Body of pancreas (tissue), 4 donors: ENCODE measurements around the gene MOV10L1. TPM values are rescaled to one million over a fixed set of nuclear protein-coding genes. Genes with fewer than 3 reads are reported as not detected.

Source experiments
- ATAC-seq: fragments of 150-250 bp; one replicate; pipeline ENCODE4 v1.9.1; 2016
- DNase-seq, 4 donors: peaks; one replicate each; pipeline ENCODE4 v3.0.0-alpha.2; 2019
- H3K27ac ChIP-seq, 4 donors: fragments of 200-600 bp; sonication (generic); 1 replicate in 3 of 4; 2 replicates in 1 of 4; pipeline versions ENCODE4 v1.5.1 to v1.6.1; 2016 to 2019; ENCODE audit warnings: mild to moderate bottlenecking in 1 of 4, mixed read lengths in 1 of 4, moderate library complexity in 1 of 4
- H3K27me3 ChIP-seq, 2 donors: fragments of 200-600 bp; sonication (generic); one replicate each; pipeline ENCODE4 v1.6.0; 2016; ENCODE audit warnings: mild to moderate bottlenecking in 1 of 2
- H3K36me3 ChIP-seq, 2 donors: fragments of 200-600 bp; sonication (generic); replicated peaks in 1 of 2; 2 replicates each; pipeline ENCODE4 v1.5.1; 2016; ENCODE audit warnings: low read depth in 2 of 2; ENCODE audit not compliant: insufficient read depth in 1 of 2
- H3K4me1 ChIP-seq: fragments of 200-600 bp; sonication (generic); one replicate; pipeline ENCODE4 v1.6.0; 2016
- H3K4me3 ChIP-seq, 2 donors: fragments of 200-600 bp; sonication (generic); 1 replicate in 1 of 2; 2 replicates in 1 of 2; pipeline ENCODE4 v1.5.1; 2016 to 2019
- H3K9me3 ChIP-seq, 3 donors: fragments of 200-600 bp; sonication (generic); 1 replicate in 2 of 3; 2 replicates in 1 of 3; pipeline ENCODE4 v1.5.1; 2016
- POLR2A ChIP-seq, 3 donors: fragments of 450-650 bp; IDR thresholded peaks; one replicate each; pipeline ENCODE4 v1.6.1; 2016; ENCODE audit warnings: antibody characterized with exemption in 3 of 3, mild to moderate bottlenecking in 2 of 3
- WGBS, 2 donors: methylation state at CpG; one replicate each; pipeline ENCODE4 v1.1.5; 2017; 5-methylcytosine and 5-hydroxymethylcytosine counted together
- intact Hi-C: fragments of 100-400 bp; cut with DNase I; formaldehyde crosslinking; loops from one replicate; pipeline ENCODE4 v1.15.1; 2023
- total RNA-seq, 2 donors: library from RNA; depleted of rRNA; stranded (reverse); fragments of >200 nt; gene quantifications; one replicate each; pipeline ENCODE4 v1.1.0, GENCODE V29; 2016
- TF ChIP-seq, protein P1 (sequence below), 7 experiments: fragments of 450-650 bp in 4 of 7; fragments of 200-600 bp in 3 of 7; sonication (generic) in 3 of 7; IDR thresholded peaks; one replicate each; pipeline ENCODE4 v1.5.1; 2016 to 2019; ENCODE audit warnings: antibody characterized with exemption in 7 of 7

The MOV10L1 gene
- total RNA-seq, 2 donors from 2014 or later, result 0.52 TPM; not detected in 1

- Histone ChIP-seq H3K27ac (no peak overlapping the region), H3K4me3 (no peak overlapping the region), H3K4me1 (no peaks in the 10 kb centered on the region), H3K9me3 (no peaks in the 10 kb centered on the region), H3K27me3 (no peaks in the 10 kb centered on the region), H3K36me3 (no peaks in the 10 kb centered on the region)
- intact Hi-C loops, result no loop called here
- 56 to 64% methylated on average over 7 to 8 of the region's 8 CpGs for WGBS, 2 donors
- ATAC-seq (no peak), DNase-seq (no peak)
- TF ChIP-seq POLR2A (IDR thresholded peaks at IDR 0.05), result no peak
- TF ChIP-seq, protein P1, sequence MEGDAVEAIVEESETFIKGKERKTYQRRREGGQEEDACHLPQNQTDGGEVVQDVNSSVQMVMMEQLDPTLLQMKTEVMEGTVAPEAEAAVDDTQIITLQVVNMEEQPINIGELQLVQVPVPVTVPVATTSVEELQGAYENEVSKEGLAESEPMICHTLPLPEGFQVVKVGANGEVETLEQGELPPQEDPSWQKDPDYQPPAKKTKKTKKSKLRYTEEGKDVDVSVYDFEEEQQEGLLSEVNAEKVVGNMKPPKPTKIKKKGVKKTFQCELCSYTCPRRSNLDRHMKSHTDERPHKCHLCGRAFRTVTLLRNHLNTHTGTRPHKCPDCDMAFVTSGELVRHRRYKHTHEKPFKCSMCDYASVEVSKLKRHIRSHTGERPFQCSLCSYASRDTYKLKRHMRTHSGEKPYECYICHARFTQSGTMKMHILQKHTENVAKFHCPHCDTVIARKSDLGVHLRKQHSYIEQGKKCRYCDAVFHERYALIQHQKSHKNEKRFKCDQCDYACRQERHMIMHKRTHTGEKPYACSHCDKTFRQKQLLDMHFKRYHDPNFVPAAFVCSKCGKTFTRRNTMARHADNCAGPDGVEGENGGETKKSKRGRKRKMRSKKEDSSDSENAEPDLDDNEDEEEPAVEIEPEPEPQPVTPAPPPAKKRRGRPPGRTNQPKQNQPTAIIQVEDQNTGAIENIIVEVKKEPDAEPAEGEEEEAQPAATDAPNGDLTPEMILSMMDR (IDR thresholded peaks at IDR 0.05), result no peak
Measured at GRCh38 chr22:50067244-50067643, 22.6 kb upstream of the MOV10L1 start.

DNA sequence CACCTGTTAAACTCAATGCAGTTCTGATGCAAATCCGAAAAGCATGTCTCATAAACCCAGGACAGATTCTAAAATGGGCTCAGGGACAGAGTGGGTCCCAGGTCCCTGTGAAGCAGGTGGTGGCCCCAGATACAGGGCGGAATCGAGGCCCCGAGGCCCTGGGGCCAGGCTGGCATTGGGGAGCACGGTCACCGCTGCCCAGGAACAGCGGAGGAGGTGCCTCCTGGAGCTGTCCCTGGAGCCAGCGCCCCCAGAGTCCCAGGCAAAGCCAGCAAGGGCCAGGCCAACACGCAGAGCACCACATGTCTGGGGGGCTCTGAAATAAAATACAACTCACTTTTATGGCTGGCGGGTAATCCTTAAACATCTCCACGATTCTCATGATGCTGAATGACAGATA, 21.7 kb upstream of the MOV10L1 start:
- intact Hi-C loops, result no loop called here
- no peak for TF ChIP-seq POLR2A (IDR thresholded peaks at IDR 0.05)
- TF ChIP-seq, protein P1 (IDR thresholded peaks at IDR 0.05), result no peak
- WGBS, 2 donors, result 73 to 78% methylated on average over 6 to 9 of the region's 11 CpGs
- Histone ChIP-seq H3K27ac (no peak overlapping the region), H3K4me1 (no peaks in the 10 kb centered on the region), H3K27me3 (no peaks in the 10 kb centered on the region), H3K9me3 (no peaks in the 10 kb centered on the region), H3K4me3 (no peak overlapping the region), H3K36me3 (no peaks in the 10 kb centered on the region)
- no peak for ATAC-seq
- DNase-seq, result no peak

DNA sequence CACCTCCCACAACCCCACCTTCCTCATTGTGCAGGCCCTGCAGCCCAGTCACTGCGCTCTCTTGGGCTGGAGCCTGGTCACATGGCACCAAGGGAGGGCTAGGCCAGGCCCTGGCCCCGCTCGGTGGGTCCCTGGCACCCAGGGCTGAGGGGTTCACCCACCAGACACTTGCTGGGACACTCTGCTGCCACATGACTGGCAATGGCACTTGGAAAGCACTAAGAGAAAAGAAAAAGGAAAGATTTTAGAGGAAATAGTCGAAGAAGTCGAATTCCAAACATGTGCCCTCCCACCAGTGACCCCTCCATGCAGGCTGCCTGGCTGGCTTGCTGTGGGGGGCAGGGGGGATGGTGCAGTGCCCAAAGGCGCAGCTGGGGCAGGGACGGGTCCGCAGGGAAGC, 19.4 kb upstream of the MOV10L1 start:
- Histone ChIP-seq H3K4me3 (no peak overlapping the region), H3K9me3 (no peaks in the 10 kb centered on the region), H3K4me1 (peaks cover 5% of the 10 kb centered on the region), H3K36me3 (no peaks in the 10 kb centered on the region), H3K27me3 (no peaks in the 10 kb centered on the region), H3K27ac (no peak overlapping the region)
- no peak for ATAC-seq
- intact Hi-C loops, result no loop called here
- DNase-seq, result no peak
- 75 to 80% methylated on average over 8 of the region's 8 CpGs for WGBS, 2 donors
- TF ChIP-seq POLR2A (IDR thresholded peaks at IDR 0.05), result no peak
- TF ChIP-seq, protein P1 (IDR thresholded peaks at IDR 0.05), result no peak

- Histone ChIP-seq H3K27ac (no peak overlapping the region), H3K4me1 (peaks cover 5% of the 10 kb centered on the region), H3K4me3 (no peak overlapping the region), H3K27me3 (no peaks in the 10 kb centered on the region), H3K36me3 (no peaks in the 10 kb centered on the region), H3K9me3 (no peaks in the 10 kb centered on the region)
- DNase-seq (no peak), ATAC-seq (no peak)
- WGBS, 2 donors, result 86% methylated on average over 9 to 14 of the region's 14 CpGs
- intact Hi-C loops, result no loop called here
- no peak for TF ChIP-seq POLR2A (IDR thresholded peaks at IDR 0.05)
- TF ChIP-seq, protein P1 (IDR thresholded peaks at IDR 0.05), result no peak
Measured at GRCh38 chr22:50071432-50072166, 18.2 kb upstream of the MOV10L1 start.

DNA sequence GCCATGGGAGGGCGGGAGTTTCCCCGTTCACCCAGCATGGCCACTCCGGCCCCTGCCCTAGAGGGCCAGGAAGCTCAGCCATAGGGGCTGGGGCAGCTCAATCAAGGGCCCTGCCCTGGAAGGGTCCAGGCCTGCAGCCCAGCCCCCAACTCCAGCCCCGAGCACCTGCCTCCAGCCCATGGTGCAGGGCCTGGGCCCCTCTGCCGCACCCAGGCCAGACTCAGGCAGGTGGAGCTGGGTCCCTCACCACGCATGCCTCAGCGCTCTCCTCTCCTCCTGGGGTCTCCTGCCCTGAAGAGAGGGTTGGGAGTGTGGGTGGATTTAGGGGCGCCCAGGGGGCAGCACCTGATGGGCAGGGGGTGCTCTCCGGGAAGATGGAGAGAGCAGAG, 17.6 kb upstream of the MOV10L1 start:
- 75 to 89% methylated on average over 5 to 9 of the region's 9 CpGs for WGBS, 2 donors
- peaks cover 5% of the 10 kb centered on the region for H3K4me1 ChIP-seq
- no peak overlapping the region for H3K4me3 ChIP-seq
- no peak for DNase-seq
- H3K27me3 ChIP-seq, result no peaks in the 10 kb centered on the region
- no peak overlapping the region for H3K27ac ChIP-seq
- no peaks in the 10 kb centered on the region for H3K9me3 ChIP-seq
- TF ChIP-seq, protein P1 (IDR thresholded peaks at IDR 0.05), result no peak
- TF ChIP-seq POLR2A (IDR thresholded peaks at IDR 0.05), result no peak
- intact Hi-C loops, result no loop called here
- H3K36me3 ChIP-seq, result no peaks in the 10 kb centered on the region
- no peak for ATAC-seq
